ENCODE data around the gene LIMS1. TPM values are rescaled to one million over a fixed set of nuclear protein-coding genes. Genes with fewer than 3 reads are reported as not detected.
"Not testable (repeated sequence)": the region's sequence is repeated elsewhere in the genome, so short reads cannot be mapped to it uniquely, and the experiment has no call there.

Gene LIMS1
- polyA plus RNA-seq, 1 donor (not counting 4 experiments of a cell fraction or from before 2014, with no cell fraction given), result 62.5 TPM

- Histone ChIP-seq H3K9me1 (ENCODE audit: control insufficient read depth, extremely low read depth, insufficient read depth, low read length) (no peaks in the 10 kb centered on the region), H3K4me1 (ENCODE audit: control insufficient read depth, extremely low read depth, insufficient read depth, low read length) (peaks cover 40% of the 10 kb centered on the region), H3K79me2 (ENCODE audit: control insufficient read depth, insufficient read depth, low read length) (peaks cover 40% of the 10 kb centered on the region), H3K27me3 (ENCODE audit: control insufficient read depth, extremely low read depth, insufficient read depth, low read length) (no peaks in the 10 kb centered on the region), H4K20me1 (ENCODE audit: control insufficient read depth, extremely low read depth, insufficient read depth, low read length) (no peaks in the 10 kb centered on the region), H3K9ac (ENCODE audit: control insufficient read depth, extremely low read depth, insufficient read depth, low read length) (peak overlapping the region; percentile 65), H3K9me3 (ENCODE audit: control insufficient read depth, low read depth, low read length) (no peaks in the 10 kb centered on the region), H3K36me3 (ENCODE audit: control insufficient read depth in 2 of 2, extremely low read depth in 1 of 2, insufficient read depth in 2 of 2, low read length in 2 of 2) (no peaks in the 10 kb centered on the region), H3K4me2 (ENCODE audit: control insufficient read depth, extremely low read depth, insufficient read depth, low read depth, low read length) (peak overlapping the region; percentile 86), H2AFZ (ENCODE audit: control insufficient read depth, low read length) (no peak overlapping the region), H3K4me3 (ENCODE audit: control insufficient read depth in 2 of 3, extremely low read depth in 1 of 3, insufficient read depth in 2 of 3, low read depth in 1 of 3, low read length in 3 of 3) (peak overlapping the region in 2 of 3 experiments; percentile 41 to 62), H3K27ac (ENCODE audit: control insufficient read depth, insufficient read depth, low read length) (peak overlapping the region; percentile 93)
- DNase-seq (ENCODE audit: low read depth, low spot score) (no peak), FAIRE-seq (peak; percentile 63)
- dilution Hi-C loops (cut with MboI; ENCODE audit: extremely low pct_ligation_motif_present, low sequenced_read_pairs), result no loop called here
- no peak for TF ChIP-seq EZH2 (IDR thresholded peaks at IDR 0.05; ENCODE audit: low read length)
- peak in 1 of 3 experiments; percentile 7 for TF ChIP-seq CTCF (optimal IDR thresholded peaks at IDR 0.05 in 1 of 3, IDR thresholded peaks at IDR 0.05 in 1 of 3, conservative IDR thresholded peaks at IDR 0.05 in 1 of 3; ENCODE audit: extremely low read depth in 1 of 3, insufficient read depth in 2 of 3, low read length in 3 of 3)
Measured at GRCh38 chr2:108594982-108595464, 60.8 kb downstream of the LIMS1 start.

- peaks cover 40% of the 10 kb centered on the region for H3K4me1 ChIP-seq (ENCODE audit: control insufficient read depth, extremely low read depth, insufficient read depth, low read length)
- dilution Hi-C loops (cut with MboI; ENCODE audit: extremely low pct_ligation_motif_present, low sequenced_read_pairs); DNase-seq (ENCODE audit: low read depth, low spot score); H3K4me3 ChIP-seq (ENCODE audit: control insufficient read depth in 2 of 3, extremely low read depth in 1 of 3, insufficient read depth in 2 of 3, low read depth in 1 of 3, low read length in 3 of 3); H3K9me1 ChIP-seq (ENCODE audit: control insufficient read depth, extremely low read depth, insufficient read depth, low read length); H2AFZ ChIP-seq (ENCODE audit: control insufficient read depth, low read length); H4K20me1 ChIP-seq (ENCODE audit: control insufficient read depth, extremely low read depth, insufficient read depth, low read length); H3K36me3 ChIP-seq (ENCODE audit: control insufficient read depth in 2 of 2, extremely low read depth in 1 of 2, insufficient read depth in 2 of 2, low read length in 2 of 2); H3K9me3 ChIP-seq (ENCODE audit: control insufficient read depth, low read depth, low read length); H3K27me3 ChIP-seq (ENCODE audit: control insufficient read depth, extremely low read depth, insufficient read depth, low read length); FAIRE-seq: not testable (repeated sequence)
- peak overlapping the region; percentile 93 for H3K27ac ChIP-seq (ENCODE audit: control insufficient read depth, insufficient read depth, low read length)
- peaks cover 35% of the 10 kb centered on the region for H3K79me2 ChIP-seq (ENCODE audit: control insufficient read depth, insufficient read depth, low read length)
- peak overlapping the region; percentile 86 for H3K4me2 ChIP-seq (ENCODE audit: control insufficient read depth, extremely low read depth, insufficient read depth, low read depth, low read length)
- H3K9ac ChIP-seq (ENCODE audit: control insufficient read depth, extremely low read depth, insufficient read depth, low read length), result peak overlapping the region; percentile 34
Measured at GRCh38 chr2:108595771-108596170, 61.5 kb downstream of the LIMS1 start.
